GM19351 (cell line): ENCODE data around the gene KRT72.
"Not testable (repeated sequence)": the region's sequence is repeated elsewhere in the genome, so short reads cannot be mapped to it uniquely, and the experiment has no call there.

Source experiments
- ATAC-seq: cut with Tn5 transposase; IDR thresholded peaks from one replicate; pipeline ENCODE4 v1.9.1; 2021; ENCODE audit warnings: mild to moderate bottlenecking, moderate library complexity; ENCODE audit not compliant: unreplicated experiment

The KRT72 gene

GRCh38 chr12:52608161-52608560 is 6.9 kb upstream of the KRT72 start:
- ATAC-seq, result no peak

- no peak for ATAC-seq
These were observed 6.1 kb upstream of the KRT72 start for GRCh38 chr12:52607314-52607713.

- no peak for ATAC-seq
These were observed 5.4 kb upstream of the KRT72 start for GRCh38 chr12:52606581-52607218.

GRCh38 chr12:52606096-52606495 is 4.8 kb upstream of the KRT72 start:
- ATAC-seq, result no peak

GRCh38 chr12:52605542-52605941 is 4.3 kb upstream of the KRT72 start:
- no peak for ATAC-seq

- ATAC-seq, result no peak
These were observed 3.6 kb upstream of the KRT72 start for GRCh38 chr12:52604859-52605258.

GRCh38 chr12:52603314-52603713 is 2.1 kb upstream of the KRT72 start:
- ATAC-seq, result no peak

- ATAC-seq, result no peak
These were observed 1.3 kb upstream of the KRT72 start for GRCh38 chr12:52602552-52602951.

- ATAC-seq, result no peak
These were observed 408 bp upstream of the KRT72 start for GRCh38 chr12:52601671-52602070.

- ATAC-seq, result no peak
These were observed 788 bp downstream of the KRT72 start for GRCh38 chr12:52600475-52600874.

- no peak for ATAC-seq
These were observed 1.2 kb downstream of the KRT72 start for GRCh38 chr12:52600071-52600470.

GRCh38 chr12:52598966-52599365 is 2.3 kb downstream of the KRT72 start:
- no peak for ATAC-seq

- not testable (repeated sequence) for ATAC-seq
These were observed 7.0 kb downstream of the KRT72 start for GRCh38 chr12:52594237-52594636.

GRCh38 chr12:52591521-52591920 is 9.7 kb downstream of the KRT72 start:
- ATAC-seq, result no peak

GRCh38 chr12:52590021-52590420 is 11.2 kb downstream of the KRT72 start:
- no peak for ATAC-seq

GRCh38 chr12:52587563-52587962 is 13.7 kb downstream of the KRT72 start:
- ATAC-seq, result no peak

- ATAC-seq, result no peak
These were observed 15.3 kb downstream of the KRT72 start for GRCh38 chr12:52585946-52586345.

- no peak for ATAC-seq
These were observed 16.2 kb downstream of the KRT72 start for GRCh38 chr12:52585066-52585465.

GRCh38 chr12:52584156-52584682 is 17.0 kb downstream of the KRT72 start:
- ATAC-seq, result no peak

GRCh38 chr12:52582971-52583456 is 18.2 kb downstream of the KRT72 start:
- no peak for ATAC-seq

GRCh38 chr12:52582486-52582885 is 18.8 kb downstream of the KRT72 start:
- ATAC-seq, result no peak

- ATAC-seq, result no peak
These were observed 19.8 kb downstream of the KRT72 start for GRCh38 chr12:52581481-52581880.

- no peak for ATAC-seq
These were observed 20.2 kb downstream of the KRT72 start for GRCh38 chr12:52581066-52581465.
